ENCODE results near the gene ODC1. TPM values are rescaled to one million over a fixed set of nuclear protein-coding genes. Genes with fewer than 3 reads are reported as not detected.

ODC1 gene
- total and polyA plus RNA-seq, 2 of the 4 experiments (the other 2 are of a cell fraction), result 117 to 204 TPM

- H2AK5ac ChIP-seq (ENCODE audit: low read depth, low read length), result no peak overlapping the region
- H3K23ac ChIP-seq (ENCODE audit: low read depth, low read length), result no peak overlapping the region
- H3K4me3 ChIP-seq (ENCODE audit: insufficient read depth, low read depth, low read length), result no peak overlapping the region
- no peak overlapping the region for H4K8ac ChIP-seq (ENCODE audit: low read depth in 2 of 2, low read length in 2 of 2)
- H2BK120ac ChIP-seq (ENCODE audit: low read depth, low read length), result no peak overlapping the region
- no peak overlapping the region for H4K5ac ChIP-seq (ENCODE audit: low read depth, low read length)
- TF ChIP-seq RCOR1 (IDR thresholded peaks at IDR 0.05; ENCODE audit: insufficient replicate concordance, low read length) (no peak), MXI1 (IDR thresholded peaks at IDR 0.05; ENCODE audit: borderline replicate concordance, low read depth, low read length) (no peak), POLR2A (IDR thresholded peaks at IDR 0.05; ENCODE audit: low read depth, low read length) (no peak)
- no peaks in the 10 kb centered on the region for H3K79me1 ChIP-seq (ENCODE audit: low read depth in 1 of 2, low read length in 2 of 2)
- BruUV-seq (replicated peaks), result no TSS peak
- DNase-seq, result no peak
- H3K56ac ChIP-seq (ENCODE audit: extremely low read depth, insufficient read depth, low read length), result no peak overlapping the region
- H3K9ac ChIP-seq (ENCODE audit: low read depth, low read length), result no peak overlapping the region
- peaks cover 8% of the 10 kb centered on the region; the same call in 1 of the 2 replicates for H3K9me1 ChIP-seq (ENCODE audit: insufficient read depth, low read length)
- in situ Hi-C loops (cut with MboI; ENCODE audit: low sequenced_read_pairs) (no loop called here), dilution Hi-C loops (cut with HindIII; ENCODE audit: low sequenced_read_pairs, unreplicated experiment) (no loop called here), intact Hi-C loops (cut with micrococcal nuclease) (no loop called here)
- H2AFZ ChIP-seq (replicated peaks; ENCODE audit: low read length, poor library complexity), result no peak overlapping the region
- peaks cover 11% of the 10 kb centered on the region for H3K4me1 ChIP-seq (ENCODE audit: control insufficient read depth, insufficient read depth, low read length)
- H2AK9ac ChIP-seq (replicated peaks; ENCODE audit: low read depth, low read length, poor library complexity), result no peak overlapping the region
- no peak overlapping the region for H3K27ac ChIP-seq (ENCODE audit: insufficient read depth, low read length)
- H3K4ac ChIP-seq (ENCODE audit: low read depth, low read length), result no peak overlapping the region
- CTCF ChIA-PET, result no interaction called here
- ATAC-seq (ENCODE audit: low read depth), result no peak
- H4K91ac ChIP-seq (ENCODE audit: insufficient read depth, low read depth, low read length), result no peak overlapping the region
- H3K9me3 ChIP-seq (ENCODE audit: control insufficient read depth, insufficient read depth, low read length), result peaks cover 3% of the 10 kb centered on the region
- H3K18ac ChIP-seq (ENCODE audit: low read depth, low read length), result no peak overlapping the region
- H3K4me2 ChIP-seq (ENCODE audit: low read depth, low read length), result no peak overlapping the region
- H2BK5ac ChIP-seq (ENCODE audit: low read depth, low read length, poor library complexity, severe bottlenecking), result no peak overlapping the region
- H3K36me3 ChIP-seq (ENCODE audit: control insufficient read depth, insufficient read depth, low read length), result no peaks in the 10 kb centered on the region
- peaks cover 19% of the 10 kb centered on the region for H4K20me1 ChIP-seq (ENCODE audit: insufficient read depth, low read length)
- no peak overlapping the region for H2BK20ac ChIP-seq (ENCODE audit: low read depth, low read length)
- H3K14ac ChIP-seq (replicated peaks; ENCODE audit: low read depth, low read length), result no peak overlapping the region
- no peak overlapping the region for H2BK15ac ChIP-seq (ENCODE audit: low read depth, low read length)
- POLR2A ChIA-PET (ENCODE audit: unreplicated experiment), result no interaction called here
- H3K27me3 ChIP-seq (ENCODE audit: control insufficient read depth, insufficient read depth, low read length), result peaks cover 21% of the 10 kb centered on the region
- WGBS, 2 experiments (ENCODE audit: extremely low coverage in 2 of 2, insufficient read length in 1 of 2), result 81% methylated on average over 5 of the region's 7 CpGs; no CpG with 5 or more reads in 1 of the 2 experiments
Measured at GRCh38 chr2:10495988-10496313, 47.8 kb upstream of the ODC1 start.

All from IMR-90 (cell line).